ENCODE results near the gene IRAK1. TPM values are rescaled to one million over a fixed set of nuclear protein-coding genes. Genes with fewer than 3 reads are reported as not detected.
A peak's percentile ranks its signal among the peaks of the same experiment; 100 is the strongest.

Gene IRAK1
- total RNA-seq, 3 donors from 2014 or later = 258 to 273 (median 272) TPM

DNA sequence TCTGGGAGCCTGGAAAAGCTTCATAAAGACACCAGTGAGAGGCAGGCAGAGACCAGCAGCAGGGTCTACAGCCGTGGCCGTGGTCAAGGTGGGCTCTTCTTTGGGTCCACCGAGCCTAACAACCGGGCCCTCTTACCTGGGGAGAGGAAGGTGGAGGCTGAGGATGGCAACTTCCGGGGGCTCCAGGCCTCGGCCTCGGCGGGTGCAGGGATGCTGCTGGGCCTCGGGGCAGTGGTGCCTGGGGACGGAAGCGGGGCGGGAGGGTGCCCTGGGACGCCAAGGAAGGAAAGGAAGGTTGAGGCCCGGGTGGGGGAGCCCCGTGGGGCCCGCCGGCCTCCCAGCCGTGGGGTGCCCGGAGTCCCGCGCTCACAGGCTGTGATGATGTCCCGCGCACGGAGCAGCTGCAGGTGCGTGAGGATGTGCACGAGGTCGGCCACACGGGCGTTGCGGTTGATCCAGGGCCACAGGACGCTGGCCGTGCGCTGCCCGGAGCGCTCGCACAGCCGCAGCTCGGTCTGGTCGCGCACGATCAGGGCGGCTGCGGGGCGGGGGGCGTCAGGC lies 561 bp downstream of the IRAK1 start:
- no peaks in the 10 kb centered on the region for H3K9me3 Mint-ChIP-seq
- peaks cover 7% of the 10 kb centered on the region for H3K36me3 Mint-ChIP-seq (ENCODE audit: insufficient read depth)
- no peak for DNase-seq
- peak overlapping the region; percentile 89 for H3K4me3 Mint-ChIP-seq
- peak; percentile 20 to 24 for ATAC-seq
- no peaks in the 10 kb centered on the region for H3K27me3 Mint-ChIP-seq (ENCODE audit: low read depth)
- H3K4me1 Mint-ChIP-seq (ENCODE audit: low read depth) = peaks cover 18% of the 10 kb centered on the region

DNA sequence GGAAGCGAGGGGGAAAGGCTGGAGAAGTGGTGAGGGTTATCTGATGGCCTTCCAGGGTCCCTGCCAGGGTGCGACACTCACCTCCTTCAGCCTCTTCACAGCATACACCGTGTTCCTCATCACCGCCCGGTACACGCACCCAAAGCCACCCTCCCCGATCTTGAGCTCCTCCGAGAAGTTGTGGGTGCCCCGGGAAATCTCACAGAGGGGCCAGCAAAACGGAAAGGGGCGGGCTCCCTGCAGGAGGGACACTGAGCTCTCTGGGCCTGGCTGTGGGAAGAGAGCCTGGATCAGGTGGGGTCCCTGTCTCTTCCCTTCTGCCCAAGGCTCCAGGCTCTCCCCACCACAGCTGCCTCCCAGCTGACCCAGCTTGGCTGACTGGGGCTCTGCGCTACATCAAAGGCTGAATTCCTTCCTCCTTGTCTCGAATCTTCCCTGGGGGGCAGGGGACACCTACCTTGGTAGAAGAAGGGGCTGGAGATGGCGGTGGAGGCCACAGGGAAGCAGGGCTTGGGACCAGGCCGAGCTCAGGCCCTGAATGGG lies 1.1 kb downstream of the IRAK1 start:
- ATAC-seq (no peak), DNase-seq (no peak)
- Mint-ChIP-seq H3K36me3 (ENCODE audit: insufficient read depth) (peaks cover 7% of the 10 kb centered on the region), H3K27me3 (ENCODE audit: low read depth) (no peaks in the 10 kb centered on the region), H3K4me3 (peak overlapping the region; percentile 89), H3K4me1 (ENCODE audit: low read depth) (peaks cover 18% of the 10 kb centered on the region), H3K9me3 (no peaks in the 10 kb centered on the region)

DNA sequence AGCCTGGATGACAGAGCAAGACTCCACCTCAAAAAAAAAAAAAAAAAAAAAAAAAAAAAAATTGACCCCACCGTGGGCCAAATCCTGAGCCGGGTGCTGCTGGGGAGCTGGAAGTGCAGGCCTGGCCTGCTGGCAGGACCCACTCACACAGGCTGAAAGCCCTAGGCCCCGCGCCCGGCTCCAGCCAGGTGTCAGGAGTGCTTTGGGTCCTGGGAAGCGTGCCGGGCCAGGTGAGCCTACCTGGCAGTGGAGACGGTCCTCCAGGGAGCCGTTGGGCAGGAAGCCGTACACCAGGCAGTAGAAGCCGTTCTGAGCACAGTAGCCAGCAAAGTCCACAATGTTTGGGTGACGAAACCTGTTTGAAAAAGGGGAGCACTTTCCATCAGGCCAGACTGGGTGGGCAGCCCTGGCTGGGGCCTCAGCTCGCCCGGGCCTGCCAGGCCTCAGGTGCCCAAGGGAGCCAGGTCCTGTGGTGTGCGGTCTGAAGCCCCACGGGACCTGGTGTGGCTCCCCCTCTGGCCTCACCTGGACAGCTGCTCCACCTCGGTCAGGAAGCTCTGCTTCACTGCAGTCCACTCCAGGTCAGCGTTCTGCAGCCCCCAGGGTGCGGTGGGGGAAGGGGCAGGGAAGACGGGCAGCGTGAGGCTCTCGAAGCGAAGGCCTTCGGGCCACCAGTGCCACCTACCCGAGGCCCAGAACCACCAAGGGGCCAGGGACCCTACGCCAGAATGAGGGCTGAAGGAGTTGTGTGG lies 1.8 kb downstream of the IRAK1 start:
- ATAC-seq = no peak
- H3K4me3 Mint-ChIP-seq = peak overlapping the region; percentile 89
- H3K4me1 Mint-ChIP-seq (ENCODE audit: low read depth) = peaks cover 18% of the 10 kb centered on the region
- H3K36me3 Mint-ChIP-seq (ENCODE audit: insufficient read depth) = peaks cover 7% of the 10 kb centered on the region
- no peak for DNase-seq
- H3K27me3 Mint-ChIP-seq (ENCODE audit: low read depth) = no peaks in the 10 kb centered on the region
- no peaks in the 10 kb centered on the region for H3K9me3 Mint-ChIP-seq

DNA sequence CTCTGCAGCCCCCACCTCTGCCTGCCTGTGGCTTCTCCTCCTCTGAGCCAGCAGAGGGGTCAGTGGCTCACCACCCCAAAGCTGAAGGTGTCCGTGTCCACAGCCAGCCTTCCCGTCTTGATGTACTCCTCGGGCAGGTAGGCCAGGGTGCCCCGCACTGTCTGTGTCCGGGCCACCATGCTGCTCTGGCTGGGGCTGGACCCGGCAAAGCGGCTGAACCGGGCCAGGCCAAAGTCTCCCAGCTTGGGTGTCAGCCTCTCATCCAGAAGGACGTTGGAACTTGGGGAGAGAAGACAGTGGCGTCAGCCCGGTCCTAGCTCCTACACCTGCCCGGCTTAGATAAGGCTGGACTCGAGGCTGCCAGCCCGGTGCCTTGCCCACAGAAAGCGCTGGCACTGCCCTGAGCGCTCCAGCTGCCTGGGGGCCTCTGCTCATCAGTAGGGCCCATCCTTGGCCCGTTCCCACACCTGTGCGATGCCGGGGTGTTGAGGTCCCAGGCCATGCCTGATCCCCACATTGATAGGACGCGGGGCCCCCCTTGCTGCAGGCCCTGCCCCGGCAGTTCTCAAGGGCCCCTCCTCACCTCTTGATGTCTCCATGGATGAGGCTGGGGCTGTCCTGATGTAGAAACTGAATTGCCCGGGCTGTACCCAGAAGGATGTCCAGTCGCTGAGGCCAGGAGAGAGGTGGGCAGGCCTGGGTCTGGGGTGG lies 3.2 kb downstream of the IRAK1 start:
- Mint-ChIP-seq H3K9me3 (no peaks in the 10 kb centered on the region), H3K4me3 (no peak overlapping the region), H3K27me3 (ENCODE audit: low read depth) (no peaks in the 10 kb centered on the region), H3K4me1 (ENCODE audit: low read depth) (peaks cover 18% of the 10 kb centered on the region), H3K36me3 (ENCODE audit: insufficient read depth) (peaks cover 7% of the 10 kb centered on the region)
- no peak for ATAC-seq
- no peak for DNase-seq

DNA sequence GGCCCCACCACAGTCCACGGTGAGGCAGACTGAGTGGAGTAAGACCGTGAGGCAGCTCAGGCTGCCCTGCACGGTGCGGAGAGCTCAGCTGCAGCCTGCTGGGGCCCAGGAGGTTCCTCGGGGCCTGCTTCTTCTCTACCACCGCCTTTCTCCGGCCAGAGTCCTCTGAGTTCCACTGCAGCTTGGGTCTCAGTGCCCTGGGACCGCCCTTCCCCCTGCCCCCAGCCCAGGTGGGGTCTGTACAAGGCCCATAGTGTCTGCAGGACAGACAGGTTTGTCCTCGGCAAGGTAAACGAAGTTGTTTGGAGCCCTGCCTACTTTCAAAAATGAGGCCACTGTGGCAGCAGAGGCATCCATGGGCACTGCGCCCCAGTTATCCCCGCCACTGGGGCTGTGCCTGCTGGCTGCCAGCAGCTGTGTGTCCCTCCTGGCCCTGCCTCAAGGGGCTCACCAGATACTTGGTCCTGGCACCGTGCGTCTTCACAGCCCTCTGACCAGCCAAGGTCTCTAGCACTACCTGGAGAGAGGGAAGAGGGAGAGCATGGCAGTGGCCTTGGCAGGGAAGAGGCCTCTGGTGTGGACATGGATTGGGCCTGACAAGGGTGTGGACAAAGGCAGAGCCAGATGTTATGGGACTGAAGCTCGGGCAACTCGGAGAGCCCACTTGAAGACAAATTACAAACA lies 4.0 kb downstream of the IRAK1 start:
- H3K4me3 Mint-ChIP-seq = peak overlapping the region; percentile 29
- no peaks in the 10 kb centered on the region for H3K9me3 Mint-ChIP-seq
- ATAC-seq (no peak), DNase-seq (no peak)
- H3K4me1 Mint-ChIP-seq (ENCODE audit: low read depth) = peaks cover 11% of the 10 kb centered on the region
- H3K27me3 Mint-ChIP-seq (ENCODE audit: low read depth) = no peaks in the 10 kb centered on the region
- H3K36me3 Mint-ChIP-seq (ENCODE audit: insufficient read depth) = peaks cover 10% of the 10 kb centered on the region

DNA sequence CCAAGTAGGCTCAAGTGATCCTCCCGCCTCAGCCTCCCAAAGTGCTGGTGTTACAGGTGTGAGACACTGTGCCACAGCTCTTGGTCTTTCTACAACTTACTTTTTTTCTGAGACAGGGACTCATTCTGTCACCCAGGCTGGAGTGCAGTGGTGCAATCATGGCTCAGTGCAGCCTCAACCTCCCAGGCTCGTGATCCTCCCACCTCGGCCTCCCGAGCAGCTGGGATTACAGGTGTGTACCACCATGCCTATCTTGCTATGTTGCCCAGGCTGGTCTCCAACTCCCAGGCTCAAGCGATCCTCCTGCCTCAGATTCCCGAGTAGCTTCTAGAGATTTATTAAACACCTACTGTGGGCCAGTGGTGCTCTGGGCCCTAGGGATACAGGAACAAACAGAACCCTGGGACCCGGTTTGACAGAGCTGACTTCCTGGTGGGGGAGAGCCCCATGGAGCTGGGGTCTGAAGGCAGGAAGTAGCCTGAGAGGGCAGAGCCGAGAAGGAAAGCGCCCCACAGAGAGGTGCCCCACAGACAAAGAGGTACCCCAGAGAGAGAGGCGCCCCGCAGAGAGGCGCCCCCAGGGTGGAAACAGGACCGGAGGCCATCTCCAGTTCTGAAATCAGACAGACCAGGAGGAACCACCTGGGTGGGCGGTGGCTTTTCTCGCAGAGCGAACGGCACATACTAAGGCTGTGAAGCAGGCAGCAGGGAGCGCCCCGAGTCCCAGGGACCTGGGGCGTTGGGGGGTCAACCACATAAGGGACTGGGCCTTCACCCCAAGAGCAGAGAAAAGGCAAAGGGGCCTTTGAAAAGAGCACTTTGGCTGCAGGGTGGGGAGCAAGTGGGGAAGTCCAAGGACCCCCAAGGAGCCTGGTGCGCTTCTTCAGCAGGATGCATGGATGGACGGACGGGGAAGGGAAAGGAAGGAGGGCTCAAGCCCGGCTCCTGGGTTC lies 5.0 kb downstream of the IRAK1 start:
- peaks cover 15% of the 10 kb centered on the region for H3K36me3 Mint-ChIP-seq (ENCODE audit: insufficient read depth)
- DNase-seq (no peak), ATAC-seq (no peak)
- H3K27me3 Mint-ChIP-seq (ENCODE audit: low read depth) = no peaks in the 10 kb centered on the region
- H3K9me3 Mint-ChIP-seq = no peaks in the 10 kb centered on the region
- H3K4me3 Mint-ChIP-seq = no peak overlapping the region
- H3K4me1 Mint-ChIP-seq (ENCODE audit: low read depth) = peaks cover 7% of the 10 kb centered on the region

DNA sequence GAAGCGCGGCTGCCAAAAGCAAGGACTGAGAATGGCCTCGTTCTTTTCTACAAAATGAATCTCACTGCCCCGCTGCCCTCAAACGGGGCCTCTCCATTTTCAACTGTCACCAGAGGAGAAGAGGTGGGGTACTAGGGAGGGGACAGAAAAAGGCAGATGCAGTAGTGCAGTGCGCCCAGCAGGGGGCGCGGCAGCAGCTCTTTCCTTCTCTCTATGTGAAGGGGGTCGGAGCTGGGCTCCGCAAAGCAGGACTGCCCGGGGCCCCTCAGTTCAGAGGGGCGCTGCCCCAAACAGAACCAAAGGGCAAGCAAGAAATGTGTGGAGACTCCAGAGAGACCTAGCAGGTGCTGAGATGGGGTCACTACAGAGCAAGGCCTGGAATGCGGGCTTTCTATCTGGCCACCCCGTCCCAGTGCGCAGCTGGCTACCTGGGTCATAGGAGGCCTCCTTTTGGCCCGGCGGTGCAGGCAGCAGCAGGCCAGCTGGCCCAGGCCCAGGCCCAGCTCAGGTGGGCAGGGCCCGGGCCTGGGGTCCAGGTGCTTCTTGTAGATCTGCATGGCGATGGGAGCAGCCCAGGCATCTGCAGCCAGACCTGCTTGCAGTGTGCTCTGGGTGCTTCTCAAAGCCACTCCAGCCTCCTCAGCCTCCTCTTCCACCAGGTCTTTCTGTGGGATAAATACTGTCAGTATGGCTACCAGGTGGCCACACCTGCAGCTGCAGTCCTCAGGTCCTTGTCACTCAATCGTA lies 5.9 kb downstream of the IRAK1 start:
- H3K4me3 Mint-ChIP-seq = no peak overlapping the region
- no peaks in the 10 kb centered on the region for H3K9me3 Mint-ChIP-seq
- ATAC-seq = peak; percentile 74 to 81
- peak; percentile 51 for DNase-seq
- no peaks in the 10 kb centered on the region for H3K27me3 Mint-ChIP-seq (ENCODE audit: low read depth)
- peaks cover 7% of the 10 kb centered on the region for H3K4me1 Mint-ChIP-seq (ENCODE audit: low read depth)
- peaks cover 15% of the 10 kb centered on the region for H3K36me3 Mint-ChIP-seq (ENCODE audit: insufficient read depth)

DNA sequence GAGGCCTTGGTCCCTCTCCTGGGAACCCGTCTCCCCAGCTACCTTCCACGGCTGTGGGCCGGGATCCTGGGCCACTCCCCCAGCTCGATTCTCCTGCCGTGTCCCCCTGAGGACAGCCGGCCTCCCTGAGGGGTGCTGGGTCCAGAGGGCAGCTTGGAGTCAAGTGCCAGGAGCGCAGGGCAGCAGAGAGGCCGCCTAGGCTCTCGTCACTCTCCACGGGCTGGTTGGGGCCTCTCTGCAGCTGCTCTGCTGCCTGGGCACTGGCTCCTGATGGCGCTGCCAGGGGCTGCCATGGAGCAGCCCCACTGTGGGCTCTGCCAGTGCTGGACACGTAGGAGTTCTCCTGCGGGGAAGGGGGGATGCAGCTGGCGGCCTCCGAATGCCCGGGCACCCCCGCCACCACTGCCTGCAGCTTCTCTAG lies 6.7 kb downstream of the IRAK1 start:
- peaks cover 7% of the 10 kb centered on the region for H3K4me1 Mint-ChIP-seq (ENCODE audit: low read depth)
- H3K4me3 Mint-ChIP-seq = no peak overlapping the region
- H3K27me3 Mint-ChIP-seq (ENCODE audit: low read depth) = no peaks in the 10 kb centered on the region
- DNase-seq (no peak), ATAC-seq (no peak)
- peaks cover 18% of the 10 kb centered on the region for H3K36me3 Mint-ChIP-seq (ENCODE audit: insufficient read depth)
- H3K9me3 Mint-ChIP-seq = no peaks in the 10 kb centered on the region

DNA sequence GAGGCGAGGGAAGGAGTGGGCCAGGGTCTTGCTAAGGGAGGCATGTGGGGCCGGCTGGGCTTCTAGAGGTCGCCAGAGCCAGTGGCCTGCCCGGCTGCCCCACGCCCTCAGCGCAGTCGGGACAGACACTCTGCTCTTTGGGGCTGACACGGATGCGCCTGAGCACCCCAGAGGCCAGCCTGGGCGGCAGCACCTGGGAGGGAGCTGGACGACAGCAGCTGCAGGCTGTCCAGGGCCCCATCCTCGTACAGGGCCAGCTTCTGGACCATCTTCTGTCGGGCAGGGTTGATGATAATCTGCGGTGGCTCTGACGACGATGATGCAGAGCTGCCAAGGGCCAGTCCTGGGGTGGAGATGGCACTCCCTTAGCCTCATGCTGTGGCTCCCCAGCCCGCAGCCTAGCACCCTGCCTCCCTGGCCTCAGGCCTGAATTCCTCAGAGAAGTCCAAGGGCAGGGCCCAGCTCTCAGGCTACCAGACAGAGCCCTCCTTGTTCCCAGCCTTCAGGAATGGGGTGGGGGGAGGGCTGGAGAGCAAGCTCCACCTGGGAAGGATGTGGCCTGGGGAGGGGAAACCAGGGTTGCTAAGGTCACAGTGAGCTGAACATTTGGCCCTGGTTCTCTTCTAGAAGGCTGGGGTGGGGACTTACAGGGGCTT lies 7.2 kb downstream of the IRAK1 start:
- no peak for DNase-seq
- Mint-ChIP-seq H3K4me3 (no peak overlapping the region), H3K36me3 (ENCODE audit: insufficient read depth) (peaks cover 21% of the 10 kb centered on the region), H3K4me1 (ENCODE audit: low read depth) (peaks cover 9% of the 10 kb centered on the region), H3K9me3 (no peaks in the 10 kb centered on the region), H3K27me3 (ENCODE audit: low read depth) (no peaks in the 10 kb centered on the region)
- no peak for ATAC-seq

DNA sequence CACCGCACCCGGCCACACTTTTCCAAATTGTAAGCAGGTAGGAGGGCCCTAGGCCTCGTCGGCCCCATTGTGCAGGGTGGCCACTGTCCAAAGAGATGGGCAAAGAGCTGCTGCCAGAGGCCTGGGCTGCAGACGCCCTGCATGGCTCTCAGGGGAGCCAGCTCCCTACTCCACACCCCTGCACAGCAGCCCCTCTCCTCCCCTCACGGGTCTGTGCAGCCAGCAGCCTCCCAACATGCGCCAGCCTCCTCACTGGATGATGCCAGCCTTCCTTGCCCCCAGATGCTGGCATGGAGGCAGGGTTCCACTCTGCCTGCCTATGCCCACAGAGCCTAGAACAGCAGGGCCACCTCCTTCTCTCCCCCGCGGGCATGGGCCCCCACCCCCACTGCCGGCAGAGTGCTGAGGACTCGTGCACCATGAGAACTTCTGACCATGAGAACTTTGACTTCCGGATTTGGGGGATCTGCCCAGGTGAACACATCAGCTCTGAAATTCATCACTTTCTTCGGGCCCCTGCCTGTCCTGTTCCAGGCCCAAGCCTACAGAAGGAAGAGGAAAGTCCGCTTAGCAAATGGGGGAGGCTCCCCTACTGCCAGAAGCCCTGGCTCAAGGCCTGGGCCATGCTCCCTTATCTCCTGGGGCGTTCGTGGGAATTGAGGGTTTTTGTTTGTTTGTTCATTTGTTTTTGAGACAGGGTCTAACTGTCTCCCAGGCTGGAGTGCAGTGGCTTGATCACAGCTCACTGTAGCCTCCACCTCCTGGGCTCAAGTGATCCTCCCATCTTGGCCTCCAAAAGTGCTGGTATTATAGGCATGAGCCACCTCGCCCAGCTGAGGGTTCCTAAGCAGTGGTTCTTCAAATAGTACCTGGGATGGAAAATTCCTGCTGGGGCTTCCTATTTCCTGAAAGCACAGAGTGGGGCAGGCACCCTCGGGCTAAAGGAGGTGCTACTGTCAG lies 8.0 kb downstream of the IRAK1 start:
- Mint-ChIP-seq H3K9me3 (no peaks in the 10 kb centered on the region), H3K4me3 (no peak overlapping the region), H3K27me3 (ENCODE audit: low read depth) (no peaks in the 10 kb centered on the region), H3K36me3 (ENCODE audit: insufficient read depth) (peaks cover 21% of the 10 kb centered on the region), H3K4me1 (ENCODE audit: low read depth) (peaks cover 9% of the 10 kb centered on the region)
- ATAC-seq (no peak), DNase-seq (no peak)

DNA sequence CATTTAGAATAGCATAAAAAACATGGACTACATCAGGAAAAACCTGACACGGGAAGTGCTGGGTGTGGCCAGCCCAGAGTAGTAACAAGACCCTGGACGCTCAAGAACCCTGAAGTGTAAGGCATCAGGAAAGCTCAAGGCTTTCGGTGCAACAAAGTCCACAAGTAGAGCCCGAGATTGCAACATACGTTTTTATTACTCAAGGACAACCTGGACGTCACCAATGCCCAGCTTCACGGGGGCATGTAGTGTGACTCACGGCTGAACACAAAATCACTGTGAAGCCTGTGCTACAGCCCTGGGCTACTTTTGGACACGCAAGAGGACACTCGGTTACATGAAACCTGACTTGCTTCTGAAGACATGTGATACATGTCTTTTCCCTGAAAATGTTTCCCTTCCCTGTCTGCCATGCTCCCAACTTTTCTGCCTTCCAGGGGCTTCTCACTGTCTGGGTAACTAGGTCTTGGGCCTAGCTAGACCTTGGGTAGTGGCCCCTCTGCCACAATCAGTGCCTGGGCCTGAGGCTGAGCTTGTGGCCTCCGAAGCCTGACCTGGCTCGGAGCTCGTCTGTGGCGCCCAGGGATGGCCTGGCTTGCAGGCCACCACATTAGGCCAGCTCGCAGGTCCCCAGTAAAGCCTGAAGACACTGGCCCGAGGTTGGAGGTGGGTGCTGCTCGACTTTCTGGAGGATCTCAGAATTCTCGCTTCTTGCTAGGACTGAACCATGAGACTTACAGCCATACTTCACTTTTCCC lies 9.2 kb downstream of the IRAK1 start:
- no peaks in the 10 kb centered on the region for H3K27me3 Mint-ChIP-seq (ENCODE audit: low read depth)
- H3K4me3 Mint-ChIP-seq = no peak overlapping the region
- peaks cover 19% of the 10 kb centered on the region for H3K36me3 Mint-ChIP-seq (ENCODE audit: insufficient read depth)
- ATAC-seq (no peak), DNase-seq (no peak)
- no peaks in the 10 kb centered on the region for H3K9me3 Mint-ChIP-seq
- peaks cover 6% of the 10 kb centered on the region for H3K4me1 Mint-ChIP-seq (ENCODE audit: low read depth)
